ENCODE results near the gene POLE. TPM values are rescaled to one million over a fixed set of nuclear protein-coding genes. Genes with fewer than 3 reads are reported as not detected.

The POLE gene
- total and polyA plus RNA-seq, 9 of the 15 experiments (the other 6 are each of a cell fraction or from before 2014, with no cell fraction given), result 2.4 to 154 (median 49.6) TPM

DNA sequence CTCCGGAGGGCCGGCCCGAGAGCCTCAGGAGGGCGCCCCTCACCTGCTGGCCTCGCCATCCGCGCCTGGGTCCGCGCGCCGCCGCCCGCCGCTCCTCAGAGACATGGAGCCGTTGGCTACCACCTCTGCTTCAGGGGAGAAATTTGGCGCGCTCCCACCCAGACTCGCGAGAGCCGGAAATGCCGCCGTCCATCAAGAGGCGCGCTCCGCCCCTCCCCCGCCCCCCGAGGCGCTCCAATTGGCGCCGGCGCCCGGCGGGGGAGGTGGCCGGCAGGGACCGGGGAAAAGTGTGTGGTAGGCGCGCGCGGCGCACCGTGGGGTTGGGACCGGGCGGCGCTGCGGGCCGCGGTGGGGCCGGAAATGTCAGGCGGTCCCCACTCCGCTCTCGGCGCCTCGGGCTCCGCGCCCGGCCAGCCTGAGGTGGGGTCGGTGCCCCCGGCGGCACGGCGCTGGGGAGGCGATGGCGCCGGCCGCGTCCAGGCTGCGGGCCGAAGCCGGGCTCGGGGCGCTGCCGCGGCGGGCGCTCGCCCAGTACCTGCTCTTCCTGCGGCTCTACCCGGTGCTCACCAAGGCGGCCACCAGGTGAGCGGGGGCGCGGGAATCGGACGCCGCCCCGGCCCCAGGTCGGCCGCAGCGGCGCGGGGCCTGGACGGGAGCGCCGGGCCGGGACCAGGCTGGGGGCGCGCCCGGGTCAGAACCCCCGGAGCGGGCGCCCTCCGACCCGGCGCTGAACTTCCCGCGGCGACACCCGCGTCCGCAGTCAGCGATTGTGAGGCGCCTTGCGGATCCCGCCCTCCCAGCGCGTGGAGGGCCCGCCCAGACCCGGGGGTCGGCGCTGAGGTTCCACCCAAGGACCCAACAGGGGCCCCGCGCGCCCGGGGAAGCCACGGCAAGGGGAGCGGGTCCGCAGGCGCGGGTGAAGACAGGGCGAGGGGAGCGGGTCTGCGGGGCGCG, at the start of gene POLE, which contains the start of gene PXMP2 (continued):
- TF ChIP-seq, protein P1, sequence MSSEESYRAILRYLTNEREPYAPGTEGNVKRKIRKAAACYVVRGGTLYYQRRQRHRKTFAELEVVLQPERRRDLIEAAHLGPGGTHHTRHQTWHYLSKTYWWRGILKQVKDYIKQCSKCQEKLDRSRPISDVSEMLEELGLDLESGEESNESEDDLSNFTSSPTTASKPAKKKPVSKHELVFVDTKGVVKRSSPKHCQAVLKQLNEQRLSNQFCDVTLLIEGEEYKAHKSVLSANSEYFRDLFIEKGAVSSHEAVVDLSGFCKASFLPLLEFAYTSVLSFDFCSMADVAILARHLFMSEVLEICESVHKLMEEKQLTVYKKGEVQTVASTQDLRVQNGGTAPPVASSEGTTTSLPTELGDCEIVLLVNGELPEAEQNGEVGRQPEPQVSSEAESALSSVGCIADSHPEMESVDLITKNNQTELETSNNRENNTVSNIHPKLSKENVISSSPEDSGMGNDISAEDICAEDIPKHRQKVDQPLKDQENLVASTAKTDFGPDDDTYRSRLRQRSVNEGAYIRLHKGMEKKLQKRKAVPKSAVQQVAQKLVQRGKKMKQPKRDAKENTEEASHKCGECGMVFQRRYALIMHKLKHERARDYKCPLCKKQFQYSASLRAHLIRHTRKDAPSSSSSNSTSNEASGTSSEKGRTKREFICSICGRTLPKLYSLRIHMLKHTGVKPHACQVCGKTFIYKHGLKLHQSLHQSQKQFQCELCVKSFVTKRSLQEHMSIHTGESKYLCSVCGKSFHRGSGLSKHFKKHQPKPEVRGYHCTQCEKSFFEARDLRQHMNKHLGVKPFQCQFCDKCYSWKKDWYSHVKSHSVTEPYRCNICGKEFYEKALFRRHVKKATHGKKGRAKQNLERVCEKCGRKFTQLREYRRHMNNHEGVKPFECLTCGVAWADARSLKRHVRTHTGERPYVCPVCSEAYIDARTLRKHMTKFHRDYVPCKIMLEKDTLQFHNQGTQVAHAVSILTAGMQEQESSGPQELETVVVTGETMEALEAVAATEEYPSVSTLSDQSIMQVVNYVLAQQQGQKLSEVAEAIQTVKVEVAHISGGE (CRISPR knock-in tag; IDR thresholded peaks at IDR 0.05), result peak in 1 of 3 experiments; percentile 37; a peak in 1 of 6 replicates
- TF ChIP-seq BHLHE40 (IDR thresholded peaks at IDR 0.05; ENCODE audit: low read length) (peak; percentile 14; the same call in 1 of the 2 replicates), ETV5 (CRISPR knock-in tag; IDR thresholded peaks at IDR 0.05; ENCODE audit: low read depth) (peak; percentile 53; the same call in 1 of the 2 replicates), ZNF140 (CRISPR knock-in tag; IDR thresholded peaks at IDR 0.05) (no peak), SAP30 (IDR thresholded peaks at IDR 0.05; ENCODE audit: borderline replicate concordance, insufficient read depth, low read depth, low read length, poor library complexity, severe bottlenecking) (peak; percentile 89), POLR2H (tag; IDR thresholded peaks at IDR 0.05; ENCODE audit: low read depth) (peak; percentile 66), RBFOX2 (IDR thresholded peaks at IDR 0.05; ENCODE audit: low read depth, low read length) (peak; percentile 96), ESRRA (IDR thresholded peaks at IDR 0.05; ENCODE audit: borderline replicate concordance, low read depth) (peak; percentile 72; the same call in 1 of the 2 replicates), CTBP1 (IDR thresholded peaks at IDR 0.05; ENCODE audit: borderline replicate concordance) (peak; percentile 99), ZFX (CRISPR knock-in tag; IDR thresholded peaks at IDR 0.05) (peak; percentile 55), L3MBTL2 (IDR thresholded peaks at IDR 0.05) (peak; percentile 78), PRMT5 (CRISPR knock-in tag; IDR thresholded peaks at IDR 0.05) (no peak), HMG20B (CRISPR knock-in tag; IDR thresholded peaks at IDR 0.05) (no peak)
- TF ChIP-seq, protein P2, sequence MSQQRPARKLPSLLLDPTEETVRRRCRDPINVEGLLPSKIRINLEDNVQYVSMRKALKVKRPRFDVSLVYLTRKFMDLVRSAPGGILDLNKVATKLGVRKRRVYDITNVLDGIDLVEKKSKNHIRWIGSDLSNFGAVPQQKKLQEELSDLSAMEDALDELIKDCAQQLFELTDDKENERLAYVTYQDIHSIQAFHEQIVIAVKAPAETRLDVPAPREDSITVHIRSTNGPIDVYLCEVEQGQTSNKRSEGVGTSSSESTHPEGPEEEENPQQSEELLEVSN (IDR thresholded peaks at IDR 0.05; ENCODE audit: borderline replicate concordance in 1 of 2, extremely low read depth in 1 of 2, insufficient read depth in 1 of 2, insufficient read length in 1 of 2, low read depth in 1 of 2, low read length in 1 of 2, poor library complexity in 1 of 2, severe bottlenecking in 1 of 2), result peak; percentile 51 to 79
- TF ChIP-seq, protein P3, sequence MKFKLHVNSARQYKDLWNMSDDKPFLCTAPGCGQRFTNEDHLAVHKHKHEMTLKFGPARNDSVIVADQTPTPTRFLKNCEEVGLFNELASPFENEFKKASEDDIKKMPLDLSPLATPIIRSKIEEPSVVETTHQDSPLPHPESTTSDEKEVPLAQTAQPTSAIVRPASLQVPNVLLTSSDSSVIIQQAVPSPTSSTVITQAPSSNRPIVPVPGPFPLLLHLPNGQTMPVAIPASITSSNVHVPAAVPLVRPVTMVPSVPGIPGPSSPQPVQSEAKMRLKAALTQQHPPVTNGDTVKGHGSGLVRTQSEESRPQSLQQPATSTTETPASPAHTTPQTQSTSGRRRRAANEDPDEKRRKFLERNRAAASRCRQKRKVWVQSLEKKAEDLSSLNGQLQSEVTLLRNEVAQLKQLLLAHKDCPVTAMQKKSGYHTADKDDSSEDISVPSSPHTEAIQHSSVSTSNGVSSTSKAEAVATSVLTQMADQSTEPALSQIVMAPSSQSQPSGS (CRISPR knock-in tag; IDR thresholded peaks at IDR 0.05), result 0 out of 2 replicates have a peak, but pooled peaks have one; percentile 60
- TF ChIP-seq, protein P4, sequence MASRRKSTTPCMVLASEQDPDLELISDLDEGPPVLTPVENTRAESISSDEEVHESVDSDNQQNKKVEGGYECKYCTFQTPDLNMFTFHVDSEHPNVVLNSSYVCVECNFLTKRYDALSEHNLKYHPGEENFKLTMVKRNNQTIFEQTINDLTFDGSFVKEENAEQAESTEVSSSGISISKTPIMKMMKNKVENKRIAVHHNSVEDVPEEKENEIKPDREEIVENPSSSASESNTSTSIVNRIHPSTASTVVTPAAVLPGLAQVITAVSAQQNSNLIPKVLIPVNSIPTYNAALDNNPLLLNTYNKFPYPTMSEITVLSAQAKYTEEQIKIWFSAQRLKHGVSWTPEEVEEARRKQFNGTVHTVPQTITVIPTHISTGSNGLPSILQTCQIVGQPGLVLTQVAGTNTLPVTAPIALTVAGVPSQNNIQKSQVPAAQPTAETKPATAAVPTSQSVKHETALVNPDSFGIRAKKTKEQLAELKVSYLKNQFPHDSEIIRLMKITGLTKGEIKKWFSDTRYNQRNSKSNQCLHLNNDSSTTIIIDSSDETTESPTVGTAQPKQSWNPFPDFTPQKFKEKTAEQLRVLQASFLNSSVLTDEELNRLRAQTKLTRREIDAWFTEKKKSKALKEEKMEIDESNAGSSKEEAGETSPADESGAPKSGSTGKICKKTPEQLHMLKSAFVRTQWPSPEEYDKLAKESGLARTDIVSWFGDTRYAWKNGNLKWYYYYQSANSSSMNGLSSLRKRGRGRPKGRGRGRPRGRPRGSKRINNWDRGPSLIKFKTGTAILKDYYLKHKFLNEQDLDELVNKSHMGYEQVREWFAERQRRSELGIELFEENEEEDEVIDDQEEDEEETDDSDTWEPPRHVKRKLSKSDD (conservative IDR thresholded peaks at IDR 0.05; ENCODE audit: low read length), result peak; percentile 77; the same call in 1 of the 2 replicates
